ENCODE data around the gene NCS1. TPM values are rescaled to one million over a fixed set of nuclear protein-coding genes. Genes with fewer than 3 reads are reported as not detected.

NCS1 gene
- total and polyA plus RNA-seq, 7 experiments from 2014 or later, result 0.14 to 0.85 (median 0.22) TPM; not detected in 4

DNA sequence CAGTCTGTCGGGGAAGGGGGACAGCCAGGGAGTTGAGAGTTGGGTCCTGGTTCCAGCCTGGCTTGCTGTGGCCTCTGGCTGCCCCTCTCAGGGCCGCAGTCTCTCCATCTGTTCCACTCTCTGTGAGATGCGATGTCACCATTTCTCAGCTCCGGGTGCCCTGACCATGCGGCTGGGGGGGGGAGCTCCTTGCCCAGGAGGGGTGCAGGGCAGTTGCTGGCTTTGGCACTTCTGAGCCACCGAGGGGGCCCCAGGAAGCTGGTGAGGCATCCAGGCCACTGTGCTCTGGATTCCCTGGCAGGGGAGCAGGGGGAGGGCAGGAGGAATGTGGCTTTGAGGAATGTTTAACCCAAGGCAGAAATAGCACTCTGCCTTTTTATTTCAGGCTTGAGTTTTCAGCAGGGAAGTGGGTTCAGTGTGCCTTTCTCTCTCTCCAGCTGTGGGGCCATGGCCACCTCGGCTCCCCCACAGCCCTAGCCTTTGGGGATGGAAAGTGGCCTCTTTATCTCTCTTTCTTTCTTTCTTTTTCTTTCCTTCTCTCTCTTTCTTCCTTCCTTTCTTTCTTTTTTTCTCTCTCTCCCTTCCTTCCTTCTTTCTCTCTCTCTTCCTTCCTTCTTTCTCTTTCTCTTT lies 11.0 kb downstream of the NCS1 start:
- Mint-ChIP-seq H3K4me3 (no peak overlapping the region), H3K4me1 (no peaks in the 10 kb centered on the region), H3K36me3 (no peaks in the 10 kb centered on the region), H3K27ac (no peak overlapping the region), H3K9me3 (no peaks in the 10 kb centered on the region), H3K27me3 (no peaks in the 10 kb centered on the region)
- Histone ChIP-seq H3K36me3 (ENCODE audit: control insufficient read depth in 2 of 3, insufficient read depth in 3 of 3, low read length in 3 of 3) (no peaks in the 10 kb centered on the region), H3K27ac (ENCODE audit: low read depth, low read length) (no peak overlapping the region), H3K9me3 (ENCODE audit: control insufficient read depth in 2 of 3, low read length in 3 of 3) (no peaks in the 10 kb centered on the region), H3K27me3 (ENCODE audit: control insufficient read depth in 2 of 2, insufficient read depth in 2 of 2, low read length in 2 of 2) (no peaks in the 10 kb centered on the region), H3K4me1 (ENCODE audit: control insufficient read depth in 2 of 2, insufficient read depth in 2 of 2, low read length in 2 of 2) (no peaks in the 10 kb centered on the region), H3K4me3 (ENCODE audit: low read length) (no peak overlapping the region)
- intact Hi-C loops (cut with micrococcal nuclease), result no loop called here
- ATAC-seq (no peak), DNase-seq (no peak)
- CTCF ChIA-PET, result no interaction called here
- POLR2A ChIA-PET, result no interaction called here

DNA sequence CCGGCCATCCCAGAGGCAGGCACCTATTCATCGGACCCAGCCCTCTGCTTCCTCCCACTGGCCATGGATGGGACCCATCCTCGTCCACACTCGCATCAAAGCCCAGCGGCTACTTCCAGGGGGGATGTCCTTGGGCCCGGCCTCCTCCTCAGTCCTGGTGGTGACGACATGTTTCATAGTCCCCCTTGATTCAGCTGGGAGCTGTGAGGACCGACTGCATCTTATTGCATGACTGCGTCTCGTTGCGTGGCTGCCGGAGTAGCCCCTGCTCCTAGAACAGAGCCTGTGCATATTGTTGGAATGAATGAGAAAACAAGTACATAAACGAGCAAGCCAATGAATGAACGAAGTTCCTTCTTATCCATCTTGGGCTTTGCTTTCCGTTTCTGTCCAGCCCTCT lies 12.8 kb downstream of the NCS1 start:
- intact Hi-C loops (cut with micrococcal nuclease), result no loop called here
- POLR2A ChIA-PET, result no interaction called here
- no peak overlapping the region for H3K4me3 ChIP-seq (ENCODE audit: low read length)
- no peaks in the 10 kb centered on the region for H3K4me1 ChIP-seq (ENCODE audit: control insufficient read depth in 2 of 2, insufficient read depth in 2 of 2, low read length in 2 of 2)
- Mint-ChIP-seq H3K27me3 (no peaks in the 10 kb centered on the region), H3K4me1 (no peaks in the 10 kb centered on the region), H3K36me3 (no peaks in the 10 kb centered on the region), H3K27ac (peak overlapping the region in 1 of 9 donors; percentile 30), H3K4me3 (no peak overlapping the region), H3K9me3 (no peaks in the 10 kb centered on the region)
- CTCF ChIA-PET, result no interaction called here
- no peaks in the 10 kb centered on the region for H3K36me3 ChIP-seq (ENCODE audit: control insufficient read depth in 2 of 3, insufficient read depth in 3 of 3, low read length in 3 of 3)
- ATAC-seq (no peak), DNase-seq (no peak)
- no peaks in the 10 kb centered on the region for H3K27me3 ChIP-seq (ENCODE audit: control insufficient read depth in 2 of 2, insufficient read depth in 2 of 2, low read length in 2 of 2)
- no peak overlapping the region for H3K27ac ChIP-seq (ENCODE audit: low read depth, low read length)
- H3K9me3 ChIP-seq (ENCODE audit: control insufficient read depth in 2 of 3, low read length in 3 of 3), result no peaks in the 10 kb centered on the region

DNA sequence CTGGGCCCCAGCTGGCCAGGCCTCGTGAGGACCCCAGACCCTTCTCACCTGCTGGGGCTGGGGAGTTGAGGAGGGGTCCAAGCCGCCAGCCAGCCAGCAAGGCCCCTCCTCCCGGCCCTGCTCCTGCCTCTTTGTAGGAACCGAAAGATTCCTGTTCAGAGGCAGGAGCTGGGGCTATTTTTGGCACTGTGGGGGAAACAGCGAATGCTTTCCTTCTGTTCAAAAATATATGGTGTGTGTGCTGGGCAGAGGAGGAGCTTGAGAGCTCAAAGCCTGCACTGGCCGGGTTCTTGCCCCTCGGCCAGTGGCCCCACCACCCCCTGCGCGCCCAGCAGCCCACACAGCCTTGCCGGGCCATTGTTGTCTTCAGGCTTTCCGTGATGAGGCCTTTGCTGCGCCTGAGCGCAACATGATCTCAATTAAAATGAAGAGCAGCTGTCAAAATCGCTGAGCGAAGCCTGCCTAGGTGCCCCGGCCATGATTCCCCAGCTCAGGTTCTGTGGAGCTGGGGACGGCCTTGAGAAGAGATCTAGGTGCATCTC lies 13.4 kb downstream of the NCS1 start:
- Histone ChIP-seq H3K27ac (ENCODE audit: low read depth, low read length) (no peak overlapping the region), H3K9me3 (ENCODE audit: control insufficient read depth in 2 of 3, low read length in 3 of 3) (no peaks in the 10 kb centered on the region), H3K4me1 (ENCODE audit: control insufficient read depth in 2 of 2, insufficient read depth in 2 of 2, low read length in 2 of 2) (no peaks in the 10 kb centered on the region), H3K27me3 (ENCODE audit: control insufficient read depth in 2 of 2, insufficient read depth in 2 of 2, low read length in 2 of 2) (no peaks in the 10 kb centered on the region), H3K4me3 (ENCODE audit: low read length) (no peak overlapping the region), H3K36me3 (ENCODE audit: control insufficient read depth in 2 of 3, insufficient read depth in 3 of 3, low read length in 3 of 3) (no peaks in the 10 kb centered on the region)
- Mint-ChIP-seq H3K36me3 (no peaks in the 10 kb centered on the region), H3K9me3 (no peaks in the 10 kb centered on the region), H3K4me3 (no peak overlapping the region), H3K27ac (no peak overlapping the region), H3K4me1 (no peaks in the 10 kb centered on the region), H3K27me3 (no peaks in the 10 kb centered on the region)
- ChIA-PET CTCF (no interaction called here), POLR2A (no interaction called here)
- intact Hi-C loops (cut with micrococcal nuclease), result no loop called here
- DNase-seq, result no peak
- ATAC-seq, result no peak

DNA sequence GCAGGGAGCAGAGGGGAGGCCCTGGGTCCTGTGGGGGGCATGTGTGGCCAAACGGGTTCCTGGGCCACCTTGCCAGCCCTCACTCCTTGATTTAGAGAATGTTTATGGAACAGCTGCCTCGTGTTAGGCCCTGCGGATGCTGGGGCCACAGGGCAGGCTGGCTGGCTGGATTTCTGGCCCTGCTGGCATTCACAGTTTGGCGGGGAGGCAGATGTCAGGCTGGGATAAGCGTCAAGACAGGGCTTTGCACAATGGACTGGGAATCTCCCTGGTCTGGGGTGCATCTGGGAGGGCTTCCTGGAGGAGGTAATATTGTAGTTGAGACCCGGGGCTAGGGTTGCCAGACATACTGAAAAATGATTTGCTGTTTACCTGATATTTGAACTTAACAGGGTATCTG lies 13.8 kb downstream of the NCS1 start:
- Mint-ChIP-seq H3K27me3 (no peaks in the 10 kb centered on the region), H3K27ac (no peak overlapping the region), H3K4me3 (no peak overlapping the region), H3K36me3 (no peaks in the 10 kb centered on the region), H3K4me1 (no peaks in the 10 kb centered on the region), H3K9me3 (no peaks in the 10 kb centered on the region)
- Histone ChIP-seq H3K36me3 (ENCODE audit: control insufficient read depth in 2 of 3, insufficient read depth in 3 of 3, low read length in 3 of 3) (no peaks in the 10 kb centered on the region), H3K9me3 (ENCODE audit: control insufficient read depth in 2 of 3, low read length in 3 of 3) (no peaks in the 10 kb centered on the region), H3K27ac (ENCODE audit: low read depth, low read length) (no peak overlapping the region), H3K4me1 (ENCODE audit: control insufficient read depth in 2 of 2, insufficient read depth in 2 of 2, low read length in 2 of 2) (no peaks in the 10 kb centered on the region), H3K27me3 (ENCODE audit: control insufficient read depth in 2 of 2, insufficient read depth in 2 of 2, low read length in 2 of 2) (no peaks in the 10 kb centered on the region), H3K4me3 (ENCODE audit: low read length) (no peak overlapping the region)
- ChIA-PET POLR2A (no interaction called here), CTCF (no interaction called here)
- DNase-seq, result no peak
- ATAC-seq, result no peak
- intact Hi-C loops (cut with micrococcal nuclease), result no loop called here

DNA sequence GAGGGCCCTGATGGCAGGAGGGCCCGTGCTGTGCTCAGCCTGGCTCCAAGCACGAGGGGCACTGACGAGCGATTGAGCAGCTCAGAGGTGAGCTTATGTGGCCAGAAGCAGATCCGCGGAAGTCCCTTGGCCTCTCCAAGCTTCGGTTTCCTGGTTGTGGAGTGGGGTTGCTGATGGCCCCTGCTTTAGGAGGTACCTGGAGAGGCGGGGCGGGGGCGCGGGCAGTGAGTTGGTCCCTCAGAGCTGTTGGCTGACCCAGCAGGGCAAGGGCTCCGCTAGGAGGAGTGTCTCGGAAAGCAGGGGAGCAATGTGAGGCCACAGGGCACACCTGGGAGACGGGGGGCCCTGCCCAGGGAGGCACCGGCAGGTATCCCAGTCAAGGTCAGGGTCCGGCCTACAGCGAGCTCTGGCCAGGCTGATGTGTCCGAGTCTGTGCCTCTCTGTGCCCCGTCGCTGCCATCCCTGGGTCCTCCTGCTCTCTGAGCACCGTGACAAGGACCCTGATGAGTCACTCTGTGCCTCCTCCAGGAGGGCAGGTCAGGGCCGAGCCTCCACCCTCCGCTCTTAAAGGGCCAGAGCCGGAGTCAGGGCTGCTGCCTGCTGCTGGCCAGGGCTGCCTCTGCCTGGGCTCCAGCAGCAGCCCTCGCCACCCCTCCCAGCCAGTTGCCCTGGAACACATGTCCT lies 14.8 kb downstream of the NCS1 start:
- H3K4me1 Mint-ChIP-seq, result no peaks in the 10 kb centered on the region
- no peaks in the 10 kb centered on the region for H3K9me3 Mint-ChIP-seq
- Histone ChIP-seq H3K4me1 (ENCODE audit: control insufficient read depth in 2 of 2, insufficient read depth in 2 of 2, low read length in 2 of 2) (no peaks in the 10 kb centered on the region), H3K27me3 (ENCODE audit: control insufficient read depth in 2 of 2, insufficient read depth in 2 of 2, low read length in 2 of 2) (no peaks in the 10 kb centered on the region), H3K36me3 (ENCODE audit: control insufficient read depth in 2 of 3, insufficient read depth in 3 of 3, low read length in 3 of 3) (no peaks in the 10 kb centered on the region), H3K27ac (ENCODE audit: low read depth, low read length) (no peak overlapping the region), H3K4me3 (ENCODE audit: low read length) (no peak overlapping the region), H3K9me3 (ENCODE audit: control insufficient read depth in 2 of 3, low read length in 3 of 3) (no peaks in the 10 kb centered on the region)
- H3K27ac Mint-ChIP-seq, result no peak overlapping the region
- no peak overlapping the region for H3K4me3 Mint-ChIP-seq
- DNase-seq, result no peak
- H3K36me3 Mint-ChIP-seq, result no peaks in the 10 kb centered on the region
- no peak for ATAC-seq
- POLR2A ChIA-PET, result no interaction called here
- CTCF ChIA-PET, result no interaction called here
- intact Hi-C loops (cut with micrococcal nuclease), result no loop called here
- H3K27me3 Mint-ChIP-seq, result no peaks in the 10 kb centered on the region

DNA sequence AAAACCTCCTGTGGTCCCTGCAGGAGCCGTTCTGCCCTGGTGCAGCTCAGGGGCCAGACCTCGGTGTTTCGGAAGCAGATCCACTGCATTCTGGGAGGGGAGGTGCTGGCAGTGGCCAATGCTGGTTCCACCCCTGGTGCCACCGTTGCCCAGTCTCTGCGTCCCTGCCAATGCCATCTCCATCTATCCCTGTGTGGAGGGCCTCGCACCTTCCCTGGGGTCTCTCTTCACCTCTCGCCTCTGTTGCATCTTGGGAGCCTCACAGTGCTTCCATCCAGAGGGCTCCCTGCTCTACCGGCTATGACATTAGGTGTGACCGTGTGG lies 15.3 kb downstream of the NCS1 start:
- ChIA-PET POLR2A (no interaction called here), CTCF (no interaction called here)
- Histone ChIP-seq H3K27ac (ENCODE audit: low read depth, low read length) (no peak overlapping the region), H3K27me3 (ENCODE audit: control insufficient read depth in 2 of 2, insufficient read depth in 2 of 2, low read length in 2 of 2) (no peaks in the 10 kb centered on the region), H3K4me1 (ENCODE audit: control insufficient read depth in 2 of 2, insufficient read depth in 2 of 2, low read length in 2 of 2) (no peaks in the 10 kb centered on the region), H3K36me3 (ENCODE audit: control insufficient read depth in 2 of 3, insufficient read depth in 3 of 3, low read length in 3 of 3) (no peaks in the 10 kb centered on the region), H3K4me3 (ENCODE audit: low read length) (no peak overlapping the region), H3K9me3 (ENCODE audit: control insufficient read depth in 2 of 3, low read length in 3 of 3) (no peaks in the 10 kb centered on the region)
- DNase-seq (no peak), ATAC-seq (no peak)
- H3K4me3 Mint-ChIP-seq, result peak overlapping the region in 1 of 10 donors; percentile 34
- no peaks in the 10 kb centered on the region for H3K36me3 Mint-ChIP-seq
- H3K4me1 Mint-ChIP-seq, result no peaks in the 10 kb centered on the region
- no peaks in the 10 kb centered on the region for H3K27me3 Mint-ChIP-seq
- H3K9me3 Mint-ChIP-seq, result no peaks in the 10 kb centered on the region
- intact Hi-C loops (cut with micrococcal nuclease), result no loop called here
- no peak overlapping the region for H3K27ac Mint-ChIP-seq

DNA sequence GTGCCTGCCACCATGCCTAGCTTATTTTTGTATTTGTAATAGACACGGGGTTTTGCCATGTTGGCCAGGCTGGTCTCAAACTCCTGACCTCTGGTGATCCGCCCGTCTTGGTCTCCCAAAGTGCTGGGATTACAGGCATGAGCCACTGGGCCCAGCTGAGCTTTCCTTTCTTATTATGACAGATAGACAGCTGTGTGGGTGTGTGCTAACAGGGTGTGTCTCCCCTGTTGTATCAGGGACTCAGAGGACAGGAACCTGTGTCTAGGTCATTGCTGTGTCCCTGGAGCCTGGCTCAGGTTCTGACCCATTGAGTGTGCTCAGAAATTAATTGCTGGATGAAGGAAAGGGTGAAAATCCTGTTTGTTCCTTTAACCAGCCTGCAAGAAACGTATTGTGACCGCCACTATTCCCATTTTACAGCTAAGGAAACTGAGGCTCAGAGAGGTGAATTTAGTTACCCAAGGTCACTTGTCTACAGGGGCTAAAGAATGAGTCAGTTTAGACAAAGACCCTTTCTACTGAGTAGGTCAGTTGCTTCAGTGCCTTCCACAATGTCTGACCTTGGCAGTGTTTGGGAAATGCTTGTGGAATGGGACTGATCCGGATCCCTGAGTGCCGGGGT lies 16.8 kb downstream of the NCS1 start:
- peaks cover 0 to 6% (median 0%) of the 10 kb centered on the region in 5 donors for H3K27me3 Mint-ChIP-seq
- Histone ChIP-seq H3K27ac (ENCODE audit: low read depth, low read length) (no peak overlapping the region), H3K27me3 (ENCODE audit: control insufficient read depth in 2 of 2, insufficient read depth in 2 of 2, low read length in 2 of 2) (no peaks in the 10 kb centered on the region), H3K4me1 (ENCODE audit: control insufficient read depth in 2 of 2, insufficient read depth in 2 of 2, low read length in 2 of 2) (no peaks in the 10 kb centered on the region), H3K4me3 (ENCODE audit: low read length) (no peak overlapping the region), H3K9me3 (ENCODE audit: control insufficient read depth in 2 of 3, low read length in 3 of 3) (no peaks in the 10 kb centered on the region), H3K36me3 (ENCODE audit: control insufficient read depth in 2 of 3, insufficient read depth in 3 of 3, low read length in 3 of 3) (no peaks in the 10 kb centered on the region)
- ChIA-PET POLR2A (no interaction called here), CTCF (no interaction called here)
- no peaks in the 10 kb centered on the region for H3K36me3 Mint-ChIP-seq
- intact Hi-C loops (cut with micrococcal nuclease), result no loop called here
- H3K4me1 Mint-ChIP-seq, result peaks cover 0 to under 1% (median 0%) of the 10 kb centered on the region in 7 donors
- H3K4me3 Mint-ChIP-seq, result no peak overlapping the region
- no peak for DNase-seq
- no peak for ATAC-seq
- no peak overlapping the region for H3K27ac Mint-ChIP-seq
- H3K9me3 Mint-ChIP-seq, result no peaks in the 10 kb centered on the region

Measured in naive thymus-derived CD4-positive, alpha-beta T cell (primary cell).